Heart left ventricle (tissue), 16 donors: ENCODE data around the gene SFT2D1. TPM values are rescaled to one million over a fixed set of nuclear protein-coding genes. Genes with fewer than 3 reads are reported as not detected.

ENCODE experiments used
- ATAC-seq, 4 donors: fragments of 200-7000 bp; cut with Tn5 transposase; one replicate each; pipeline ENCODE4 v1.9.1; 2020 to 2022; ENCODE audit warnings: moderate library complexity in 4 of 4, mild to moderate bottlenecking in 3 of 4, moderate number of reproducible peaks in 1 of 4
- DNase-seq, 5 donors: peaks; one replicate each; pipeline ENCODE4 v3.0.0-alpha.2; 2020
- H3K27ac ChIP-seq, 12 donors: fragments of 200-600 bp; sonication (generic) in 4 of 12; one replicate each; pipeline versions ENCODE4 v1.5.0 to v1.8.0; 2016 to 2022; ENCODE audit warnings: mild to moderate bottlenecking in 2 of 12
- H3K27me3 ChIP-seq, 9 donors: fragments of 200-600 bp; sonication (generic) in 2 of 9; one replicate each; pipeline versions ENCODE4 v1.5.1 to v1.8.0; 2016 to 2022; ENCODE audit warnings: mild to moderate bottlenecking in 3 of 9
- H3K36me3 ChIP-seq, 9 donors: fragments of 200-600 bp; sonication (generic) in 2 of 9; one replicate each; pipeline versions ENCODE4 v1.5.0 to v1.8.0; 2018 to 2022; ENCODE audit warnings: mild to moderate bottlenecking in 2 of 9
- H3K4me1 ChIP-seq, 12 donors: fragments of 200-600 bp; sonication (generic) in 4 of 12; one replicate each; pipeline versions ENCODE4 v1.5.0 to v1.8.0; 2016 to 2022; ENCODE audit warnings: mild to moderate bottlenecking in 3 of 12
- H3K4me3 ChIP-seq, 12 donors: fragments of 200-600 bp; sonication (generic) in 4 of 12; one replicate each; pipeline versions ENCODE4 v1.5.0 to v1.8.0; 2017 to 2022; ENCODE audit warnings: mild to moderate bottlenecking in 9 of 12, moderate library complexity in 4 of 12
- H3K9me3 ChIP-seq, 12 donors: fragments of 200-600 bp; sonication (generic) in 4 of 12; one replicate each; pipeline versions ENCODE4 v1.5.0 to v1.8.0; 2016 to 2022; ENCODE audit warnings: mild to moderate bottlenecking in 1 of 12
- POLR2A ChIP-seq, 2 donors: fragments of 450-650 bp; IDR thresholded peaks; one replicate each; pipeline ENCODE4 v1.6.1; 2017; ENCODE audit warnings: antibody characterized with exemption in 2 of 2, mild to moderate bottlenecking in 2 of 2, moderate library complexity in 2 of 2
- WGBS, 4 donors: extraction: QIAGEN DNeasy Blood & Tissue Kit in 2 of 4; methylation state at CpG; one replicate each; pipeline versions ENCODE4 v1.1.5 to v1.1.7; 2013 to 2018; 5-methylcytosine and 5-hydroxymethylcytosine counted together
- intact Hi-C, 10 donors: fragments of 100-400 bp; cut with DNase I; formaldehyde crosslinking; loops; one replicate each; pipeline versions ENCODE4 v1.11.1 to v1.14.2; 2022
- polyA plus RNA-seq, 2 donors: library from polyadenylated mRNA; stranded (reverse); fragments of 200-250 nt; gene quantifications; one replicate each; pipeline ENCODE4 v1.2.3, GENCODE V29; 2013
- total RNA-seq, 9 donors: library from RNA; depleted of rRNA in 2 of 9; stranded (reverse); fragments of >200 nt in 2 of 9; fragmentation: NEBNext Ultra II Directional in 3 of 9; extraction: Animal tissue kit (Norgen Biotek cat#: 25700) in 3 of 9; gene quantifications; one replicate each; pipeline versions ENCODE4 v1.1.0 to v1.2.4, GENCODE V29; 2016 to 2023
- TF ChIP-seq, protein P1 (sequence below), 12 donors: fragments of 200-600 bp; sonication (generic) in 4 of 12; IDR thresholded peaks; one replicate each; pipeline versions ENCODE4 v1.5.0 to v1.8.0; 2018 to 2022; ENCODE audit warnings: antibody characterized with exemption in 12 of 12, mild to moderate bottlenecking in 5 of 12
- donor health status: ischemic (EF 13 %, LVEDD 7.1; RV severe dilation, severe dysfunction).
- donor health status: healthy with polysubstance abuse.
- donor health status: DM: no; HTN: yes; CAD: no.
- donor health status: DM: no; HTN: no; CAD: no.
- donor health status: ischemic (EF 25% LVEDD 6.9; RV normal size, moderate dysfunction).
- donor health status: ischemic (EF 25% LVEDD 5.7; RV mildly dilated, moderate dysfunction).
- donor health status: healthy.
- donor health status: DM: yes; HTN: yes; CAD: no.
- donor health status: ischemic (EF 35%, LVEDD 5.7; RV mildly dilated, moderate dysfunction).
- donor health status: nonischemic (EF 11% LVEDD 7.7; RV severe dilation, severe dysfunction).
- donor health status: DM: yes; HTN: yes; CAD: no.
- donor health status: PGD.
- donor health status: ischemic (EF 29% LVEDD 5.4; RV normal size, mild dysfunction).
- donor health status: nonischemic (EF 23%, LVEDD 6.1; RV moderate dilation, normal function).

SFT2D1 gene
- total and polyA plus RNA-seq, 11 donors = 16.8 to 41.5 (median 22.2) TPM

DNA sequence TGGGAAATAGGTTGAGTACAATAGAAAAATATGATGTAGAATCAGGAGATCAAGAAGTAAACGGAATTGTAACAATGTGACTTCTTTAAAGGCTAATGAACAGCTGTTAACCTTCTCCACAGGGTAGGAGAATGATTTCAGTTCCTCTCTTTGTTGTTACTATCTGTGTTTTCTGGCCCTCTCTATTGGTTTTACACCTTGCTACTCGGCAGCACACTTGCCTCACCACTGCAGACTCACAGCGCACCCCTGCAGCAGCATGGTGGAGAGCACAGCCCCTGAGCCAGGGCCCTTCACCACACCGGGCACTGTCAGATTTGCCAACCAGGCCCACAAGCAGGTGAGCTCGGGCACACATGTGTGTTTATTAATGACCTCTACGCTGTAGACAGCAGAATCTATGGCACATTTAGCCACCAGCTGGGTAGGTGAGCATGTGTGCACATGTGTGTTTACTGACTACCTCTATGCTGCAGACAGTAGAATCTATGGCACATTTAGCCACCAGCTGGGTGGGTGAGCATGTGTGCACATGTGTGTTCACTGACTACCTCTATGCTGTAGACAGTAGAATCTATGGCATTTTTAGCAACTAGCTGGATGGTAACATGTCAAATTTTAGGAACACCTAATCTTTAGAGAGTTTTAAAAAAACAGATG lies 16.8 kb downstream of the SFT2D1 start:
- Histone ChIP-seq H3K27me3 (no peaks in the 10 kb centered on the region), H3K9me3 (no peaks in the 10 kb centered on the region), H3K4me1 (peaks cover 0 to 11% (median 5%) of the 10 kb centered on the region in 12 donors), H3K4me3 (no peak overlapping the region), H3K36me3 (peaks cover 0 to 98% (median 78%) of the 10 kb centered on the region in 9 donors), H3K27ac (no peak overlapping the region)
- DNase-seq = no peak
- 69 to 88% (median 84%) methylated on average over 6 of the region's 6 CpGs for WGBS, 4 donors
- intact Hi-C loops = no loop called here
- TF ChIP-seq, protein P1, sequence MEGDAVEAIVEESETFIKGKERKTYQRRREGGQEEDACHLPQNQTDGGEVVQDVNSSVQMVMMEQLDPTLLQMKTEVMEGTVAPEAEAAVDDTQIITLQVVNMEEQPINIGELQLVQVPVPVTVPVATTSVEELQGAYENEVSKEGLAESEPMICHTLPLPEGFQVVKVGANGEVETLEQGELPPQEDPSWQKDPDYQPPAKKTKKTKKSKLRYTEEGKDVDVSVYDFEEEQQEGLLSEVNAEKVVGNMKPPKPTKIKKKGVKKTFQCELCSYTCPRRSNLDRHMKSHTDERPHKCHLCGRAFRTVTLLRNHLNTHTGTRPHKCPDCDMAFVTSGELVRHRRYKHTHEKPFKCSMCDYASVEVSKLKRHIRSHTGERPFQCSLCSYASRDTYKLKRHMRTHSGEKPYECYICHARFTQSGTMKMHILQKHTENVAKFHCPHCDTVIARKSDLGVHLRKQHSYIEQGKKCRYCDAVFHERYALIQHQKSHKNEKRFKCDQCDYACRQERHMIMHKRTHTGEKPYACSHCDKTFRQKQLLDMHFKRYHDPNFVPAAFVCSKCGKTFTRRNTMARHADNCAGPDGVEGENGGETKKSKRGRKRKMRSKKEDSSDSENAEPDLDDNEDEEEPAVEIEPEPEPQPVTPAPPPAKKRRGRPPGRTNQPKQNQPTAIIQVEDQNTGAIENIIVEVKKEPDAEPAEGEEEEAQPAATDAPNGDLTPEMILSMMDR (IDR thresholded peaks at IDR 0.05) = no peak
- TF ChIP-seq POLR2A (IDR thresholded peaks at IDR 0.05) = no peak
- ATAC-seq = no peak

DNA sequence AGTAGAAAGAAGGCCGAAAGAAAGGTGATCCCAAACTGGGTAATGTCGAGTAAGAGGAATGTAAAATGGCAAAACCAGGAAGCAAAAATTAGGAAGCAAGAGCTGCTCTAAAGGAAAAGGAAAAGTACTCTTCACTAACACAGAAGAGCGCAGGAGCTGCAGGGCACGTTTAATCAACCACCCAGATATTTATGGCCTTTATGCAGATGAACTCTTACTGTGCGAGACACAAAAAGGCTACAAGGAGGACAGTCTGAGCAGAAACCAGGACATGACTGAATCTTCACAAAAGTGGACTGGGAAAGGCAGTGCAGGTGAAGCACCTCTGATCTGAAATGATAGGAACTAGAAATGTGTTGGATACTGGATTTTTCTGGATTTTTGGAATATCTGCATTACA lies 18.9 kb downstream of the SFT2D1 start:
- TF ChIP-seq POLR2A (IDR thresholded peaks at IDR 0.05) = no peak
- TF ChIP-seq, protein P1 (IDR thresholded peaks at IDR 0.05) = no peak
- H3K4me1 ChIP-seq = peaks cover 0 to 12% (median 0%) of the 10 kb centered on the region in 12 donors
- DNase-seq = no peak
- ATAC-seq = no peak
- no peaks in the 10 kb centered on the region for H3K9me3 ChIP-seq
- intact Hi-C loops = no loop called here
- H3K27ac ChIP-seq = no peak overlapping the region
- WGBS, 4 donors = 88 to 92% (median 88%) methylated on average over 5 of the region's 5 CpGs
- H3K36me3 ChIP-seq = peaks cover 0 to 92% (median 82%) of the 10 kb centered on the region in 9 donors
- no peaks in the 10 kb centered on the region for H3K27me3 ChIP-seq
- no peak overlapping the region for H3K4me3 ChIP-seq

DNA sequence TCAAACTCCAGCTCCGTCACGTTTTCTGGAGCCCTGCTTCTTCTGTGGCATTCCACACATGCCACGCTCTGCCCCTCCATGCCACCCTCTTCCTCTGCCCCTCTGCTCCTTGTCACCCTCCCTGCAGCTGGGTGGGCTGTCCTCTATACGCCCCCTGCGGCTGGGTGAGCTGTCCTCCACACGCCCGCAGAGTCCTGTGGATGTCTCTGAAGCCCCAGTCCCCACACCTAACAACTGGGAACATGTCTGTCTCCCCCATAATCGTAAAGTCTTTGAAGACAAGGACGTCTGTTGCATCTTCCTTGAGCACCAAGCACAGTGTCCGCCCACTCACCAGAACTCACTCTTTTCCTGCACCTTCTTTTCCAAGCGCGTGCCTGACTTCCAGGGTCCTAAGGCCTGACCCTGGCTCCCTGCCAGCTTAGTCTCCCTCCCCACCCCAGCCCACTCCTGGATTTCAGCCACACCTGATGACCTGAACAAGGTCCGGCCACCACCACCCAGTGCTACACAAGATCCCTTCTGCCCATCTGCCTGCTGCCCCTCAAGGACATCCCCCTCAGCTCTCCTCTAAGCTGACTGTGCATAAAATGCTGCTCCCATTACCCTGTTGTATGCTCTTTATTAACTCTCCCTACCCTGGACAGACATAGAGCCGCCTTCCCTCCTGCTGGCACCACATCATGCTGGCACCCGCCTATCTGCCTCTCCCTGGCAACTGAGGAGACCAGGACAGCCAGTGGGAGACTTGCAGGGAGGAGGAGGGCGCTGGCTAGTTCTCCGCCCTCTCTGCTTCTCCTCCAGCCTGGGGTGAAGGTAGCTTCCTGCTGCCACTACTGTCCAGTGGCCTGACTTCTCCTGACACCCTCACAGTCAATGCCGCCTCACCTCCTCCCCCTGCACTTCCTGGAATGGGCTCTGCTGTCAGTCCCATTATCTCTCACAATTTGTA lies 23.4 kb downstream of the SFT2D1 start:
- ATAC-seq (peak; percentile 90 to 97 (median 95)), DNase-seq (peak in 4 of 5 donors; percentile 42 to 72 (median 56))
- Histone ChIP-seq H3K4me1 (peaks cover 0 to 9% (median 0%) of the 10 kb centered on the region in 12 donors), H3K27ac (peak overlapping the region in 1 of 12 donors; percentile 19), H3K36me3 (peaks cover 0 to 47% (median 37%) of the 10 kb centered on the region in 9 donors), H3K9me3 (no peaks in the 10 kb centered on the region), H3K4me3 (no peak overlapping the region), H3K27me3 (no peaks in the 10 kb centered on the region)
- TF ChIP-seq, protein P1 (IDR thresholded peaks at IDR 0.05) = no peak
- TF ChIP-seq POLR2A (IDR thresholded peaks at IDR 0.05) = no peak
- 54 to 74% (median 69%) methylated on average over 18 of the region's 18 CpGs for WGBS, 4 donors
- intact Hi-C loops = no loop called here

DNA sequence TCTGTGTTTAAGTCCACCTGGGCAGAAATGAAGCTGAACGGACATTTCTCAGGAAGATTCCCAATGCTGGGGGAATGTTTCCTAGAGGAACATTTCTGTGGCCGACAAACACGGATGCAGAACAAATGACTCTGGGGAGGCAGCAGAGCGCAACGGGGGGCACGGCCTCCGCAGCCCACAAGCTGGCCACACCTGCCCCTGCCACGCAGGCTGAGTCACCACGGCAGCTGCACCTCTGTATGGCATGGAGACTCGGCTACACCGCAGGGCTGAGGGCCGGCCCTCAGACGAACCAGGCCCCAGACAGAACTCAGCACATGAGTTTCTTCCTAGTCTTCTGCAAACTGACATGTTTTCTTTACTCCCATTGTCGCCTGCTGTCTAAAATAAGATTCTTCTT lies 24.1 kb downstream of the SFT2D1 start:
- TF ChIP-seq POLR2A (IDR thresholded peaks at IDR 0.05) = no peak
- TF ChIP-seq, protein P1 (IDR thresholded peaks at IDR 0.05) = no peak
- 76 to 85% (median 84%) methylated on average over 10 to 14 of the region's 14 CpGs for WGBS, 4 donors
- H3K27me3 ChIP-seq = no peaks in the 10 kb centered on the region
- intact Hi-C loops = no loop called here
- peaks cover 0 to 9% (median 0%) of the 10 kb centered on the region in 12 donors for H3K4me1 ChIP-seq
- no peak for DNase-seq
- peaks cover 0 to 40% (median 30%) of the 10 kb centered on the region in 9 donors for H3K36me3 ChIP-seq
- H3K9me3 ChIP-seq = no peaks in the 10 kb centered on the region
- H3K4me3 ChIP-seq = no peak overlapping the region
- ATAC-seq = peak in 2 of 4 donors; percentile 32 to 38
- no peak overlapping the region for H3K27ac ChIP-seq
